ENCODE data around the gene LPIN3. TPM values are rescaled to one million over a fixed set of nuclear protein-coding genes. Genes with fewer than 3 reads are reported as not detected.
A peak's percentile ranks its signal among the peaks of the same experiment; 100 is the strongest.

Gene LPIN3
- total and polyA plus RNA-seq, 2 of the 4 experiments (the other 2 are of a cell fraction) = 2.3 to 8.3 TPM

DNA sequence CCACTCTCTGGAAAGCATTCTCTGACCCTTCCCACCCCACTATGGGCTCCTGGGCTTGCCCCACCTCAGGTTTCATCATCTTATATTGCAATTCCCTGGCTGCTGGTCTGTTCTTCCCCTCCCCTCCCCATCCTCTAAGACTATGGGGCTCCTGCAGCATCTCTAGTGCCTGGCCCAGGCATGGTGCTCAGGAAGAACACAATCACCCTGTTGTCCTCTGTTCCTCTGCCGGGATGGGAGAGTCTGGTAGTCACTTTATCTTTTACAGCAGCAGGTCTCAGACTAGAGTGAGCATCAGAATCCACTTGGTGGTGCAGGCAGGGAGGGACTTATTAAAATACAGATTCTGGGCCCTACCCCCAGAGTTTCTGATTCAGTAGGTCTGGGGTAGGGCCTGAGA lies 5.0 kb upstream of the LPIN3 start:
- Histone ChIP-seq H4K20me1 (ENCODE audit: insufficient read depth, low read length) (no peaks in the 10 kb centered on the region), H3K9ac (ENCODE audit: low read depth, low read length) (no peak overlapping the region), H3K4me1 (ENCODE audit: control insufficient read depth, insufficient read depth, low read length) (peaks cover 19% of the 10 kb centered on the region), H3K9me3 (ENCODE audit: control insufficient read depth, insufficient read depth, low read length) (no peaks in the 10 kb centered on the region), H3K23ac (ENCODE audit: low read depth, low read length) (no peak overlapping the region), H3K27me3 (ENCODE audit: control insufficient read depth, insufficient read depth, low read length) (no peaks in the 10 kb centered on the region), H2AK9ac (replicated peaks; ENCODE audit: low read depth, low read length, poor library complexity) (no peak overlapping the region), H3K18ac (ENCODE audit: low read depth, low read length) (peak overlapping the region; percentile 88; the same call in 1 of the 2 replicates), H3K4me2 (ENCODE audit: low read depth, low read length) (no peak overlapping the region), H3K79me1 (ENCODE audit: low read depth in 1 of 2, low read length in 2 of 2) (peaks cover 0 to 3% of the 10 kb centered on the region in 2 experiments; a peak in 1 of 4 replicates), H3K36me3 (ENCODE audit: control insufficient read depth, insufficient read depth, low read length) (no peaks in the 10 kb centered on the region), H3K4me3 (ENCODE audit: insufficient read depth, low read depth, low read length) (no peak overlapping the region), H2AK5ac (ENCODE audit: low read depth, low read length) (peak overlapping the region; percentile 67), H3K56ac (ENCODE audit: extremely low read depth, insufficient read depth, low read length) (no peak overlapping the region), H3K9me1 (ENCODE audit: insufficient read depth, low read length) (peaks cover 9% of the 10 kb centered on the region), H3K14ac (replicated peaks; ENCODE audit: low read depth, low read length) (no peak overlapping the region), H3K27ac (ENCODE audit: insufficient read depth, low read length) (peak overlapping the region; percentile 81; the same call in 1 of the 2 replicates), H3K4ac (ENCODE audit: low read depth, low read length) (peak overlapping the region; percentile 87), H4K5ac (ENCODE audit: low read depth, low read length) (peak overlapping the region; percentile 92), H2BK5ac (ENCODE audit: low read depth, low read length, poor library complexity, severe bottlenecking) (peak overlapping the region; percentile 77), H2BK120ac (ENCODE audit: low read depth, low read length) (peak overlapping the region; percentile 59), H2BK15ac (ENCODE audit: low read depth, low read length) (peak overlapping the region; percentile 82; the same call in 2 of the 3 replicates), H4K91ac (ENCODE audit: insufficient read depth, low read depth, low read length) (peak overlapping the region; percentile 36; the same call in 1 of the 2 replicates), H2AFZ (replicated peaks; ENCODE audit: low read length, poor library complexity) (no peak overlapping the region), H2BK20ac (ENCODE audit: low read depth, low read length) (no peak overlapping the region; the same call in 1 of the 2 replicates), H4K8ac (ENCODE audit: low read depth in 2 of 2, low read length in 2 of 2) (peak overlapping the region; percentile 53 to 78; a peak in 3 of 4 replicates)
- no CpG with 5 or more reads among the region's 1 CpG for WGBS, 2 experiments (ENCODE audit: extremely low coverage in 2 of 2, insufficient read length in 1 of 2)
- ATAC-seq (ENCODE audit: low read depth) = no peak
- TF ChIP-seq MAZ (IDR thresholded peaks at IDR 0.05; ENCODE audit: borderline replicate concordance, low read depth, low read length) = no peak
- TF ChIP-seq MXI1 (IDR thresholded peaks at IDR 0.05; ENCODE audit: borderline replicate concordance, low read depth, low read length) = no peak
- TF ChIP-seq RCOR1 (IDR thresholded peaks at IDR 0.05; ENCODE audit: insufficient replicate concordance, low read length) = no peak
- TF ChIP-seq CEBPB (IDR thresholded peaks at IDR 0.05; ENCODE audit: low read depth, low read length) = no peak
- no peak for TF ChIP-seq CHD1 (IDR thresholded peaks at IDR 0.05; ENCODE audit: low read depth, low read length)
- TF ChIP-seq, protein P1, sequence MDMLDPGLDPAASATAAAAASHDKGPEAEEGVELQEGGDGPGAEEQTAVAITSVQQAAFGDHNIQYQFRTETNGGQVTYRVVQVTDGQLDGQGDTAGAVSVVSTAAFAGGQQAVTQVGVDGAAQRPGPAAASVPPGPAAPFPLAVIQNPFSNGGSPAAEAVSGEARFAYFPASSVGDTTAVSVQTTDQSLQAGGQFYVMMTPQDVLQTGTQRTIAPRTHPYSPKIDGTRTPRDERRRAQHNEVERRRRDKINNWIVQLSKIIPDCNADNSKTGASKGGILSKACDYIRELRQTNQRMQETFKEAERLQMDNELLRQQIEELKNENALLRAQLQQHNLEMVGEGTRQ (IDR thresholded peaks at IDR 0.05; ENCODE audit: low read depth, low read length) = no peak
- TF ChIP-seq BHLHE40 (IDR thresholded peaks at IDR 0.05; ENCODE audit: low read depth, low read length) = no peak
- dilution Hi-C loops (cut with HindIII; ENCODE audit: low sequenced_read_pairs, unreplicated experiment) (no loop called here), intact Hi-C loops (cut with micrococcal nuclease) (no loop called here), in situ Hi-C loops (cut with MboI; ENCODE audit: low sequenced_read_pairs) (no loop called here)
- no TSS peak for BruUV-seq (replicated peaks)
- CTCF ChIA-PET = interaction anchor here (2.4 kb wide), 1 partner anchor 163 kb away, joined by 8 read pairs; no protein-coding TSS in a partner anchor
- POLR2A ChIA-PET (ENCODE audit: unreplicated experiment) = no interaction called here
- no peak for DNase-seq

Measured in IMR-90 (cell line).